ENCODE measurements around the gene GPR18. TPM values are rescaled to one million over a fixed set of nuclear protein-coding genes. Genes with fewer than 3 reads are reported as not detected.

Gene GPR18
- polyA plus RNA-seq, 1 donor (not counting 4 experiments of a cell fraction or from before 2014, with no cell fraction given), result not detected

DNA sequence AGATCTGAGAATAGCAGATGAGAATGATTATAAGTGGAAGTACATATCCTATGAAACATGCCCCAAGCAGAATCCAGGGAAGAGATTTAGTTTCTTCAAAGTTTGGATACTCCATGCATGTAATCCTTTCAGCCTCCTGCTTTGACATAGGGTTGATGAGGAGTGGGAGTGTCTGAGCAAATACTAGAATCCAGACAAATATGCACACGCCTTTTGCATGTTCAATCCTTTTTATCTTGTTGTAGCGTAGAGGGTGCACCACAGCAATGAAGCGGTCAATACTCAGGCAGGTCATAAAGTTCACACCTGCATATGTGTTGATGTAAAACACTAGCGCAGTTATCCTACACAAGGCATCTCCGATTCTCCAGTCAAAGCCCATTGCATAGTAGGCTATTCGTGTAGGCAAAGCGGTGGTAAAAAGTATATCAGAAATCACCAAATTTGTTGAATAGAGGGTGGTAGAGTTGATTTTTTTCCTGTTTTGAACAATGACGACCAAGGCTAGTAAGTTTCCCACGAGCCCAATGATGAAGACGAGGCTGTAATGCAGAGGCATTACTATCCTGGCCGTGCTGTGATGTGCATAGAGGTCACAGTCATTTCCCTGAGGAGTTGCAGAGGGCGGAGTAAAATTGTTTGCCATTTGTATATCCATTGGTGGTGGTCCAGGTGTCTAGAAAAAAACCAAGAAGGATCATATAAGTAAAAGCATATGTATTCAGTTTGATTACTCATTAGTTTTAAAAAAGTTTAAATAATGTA lies 37.5 kb upstream of the GPR18 start:
- Histone ChIP-seq H3K9me3 (ENCODE audit: control insufficient read depth, low read depth, low read length) (no peaks in the 10 kb centered on the region), H3K79me2 (ENCODE audit: control insufficient read depth, insufficient read depth, low read length) (no peaks in the 10 kb centered on the region), H2AFZ (ENCODE audit: control insufficient read depth, low read length) (no peak overlapping the region), H3K36me3 (ENCODE audit: control insufficient read depth in 2 of 2, extremely low read depth in 1 of 2, insufficient read depth in 2 of 2, low read length in 2 of 2) (no peaks in the 10 kb centered on the region), H3K27me3 (ENCODE audit: control insufficient read depth, extremely low read depth, insufficient read depth, low read length) (no peaks in the 10 kb centered on the region), H3K4me3 (ENCODE audit: control insufficient read depth in 2 of 3, extremely low read depth in 1 of 3, insufficient read depth in 2 of 3, low read depth in 1 of 3, low read length in 3 of 3) (no peak overlapping the region), H3K4me2 (ENCODE audit: control insufficient read depth, extremely low read depth, insufficient read depth, low read depth, low read length) (no peak overlapping the region), H3K4me1 (ENCODE audit: control insufficient read depth, extremely low read depth, insufficient read depth, low read length) (no peaks in the 10 kb centered on the region), H4K20me1 (ENCODE audit: control insufficient read depth, extremely low read depth, insufficient read depth, low read length) (no peaks in the 10 kb centered on the region), H3K9ac (ENCODE audit: control insufficient read depth, extremely low read depth, insufficient read depth, low read length) (no peak overlapping the region), H3K9me1 (ENCODE audit: control insufficient read depth, extremely low read depth, insufficient read depth, low read length) (no peaks in the 10 kb centered on the region), H3K27ac (ENCODE audit: control insufficient read depth, insufficient read depth, low read length) (no peak overlapping the region)
- dilution Hi-C loops (cut with MboI; ENCODE audit: extremely low pct_ligation_motif_present, low sequenced_read_pairs), result no loop called here
- no peak for TF ChIP-seq EZH2 (IDR thresholded peaks at IDR 0.05; ENCODE audit: low read length)
- TF ChIP-seq, protein P1, sequence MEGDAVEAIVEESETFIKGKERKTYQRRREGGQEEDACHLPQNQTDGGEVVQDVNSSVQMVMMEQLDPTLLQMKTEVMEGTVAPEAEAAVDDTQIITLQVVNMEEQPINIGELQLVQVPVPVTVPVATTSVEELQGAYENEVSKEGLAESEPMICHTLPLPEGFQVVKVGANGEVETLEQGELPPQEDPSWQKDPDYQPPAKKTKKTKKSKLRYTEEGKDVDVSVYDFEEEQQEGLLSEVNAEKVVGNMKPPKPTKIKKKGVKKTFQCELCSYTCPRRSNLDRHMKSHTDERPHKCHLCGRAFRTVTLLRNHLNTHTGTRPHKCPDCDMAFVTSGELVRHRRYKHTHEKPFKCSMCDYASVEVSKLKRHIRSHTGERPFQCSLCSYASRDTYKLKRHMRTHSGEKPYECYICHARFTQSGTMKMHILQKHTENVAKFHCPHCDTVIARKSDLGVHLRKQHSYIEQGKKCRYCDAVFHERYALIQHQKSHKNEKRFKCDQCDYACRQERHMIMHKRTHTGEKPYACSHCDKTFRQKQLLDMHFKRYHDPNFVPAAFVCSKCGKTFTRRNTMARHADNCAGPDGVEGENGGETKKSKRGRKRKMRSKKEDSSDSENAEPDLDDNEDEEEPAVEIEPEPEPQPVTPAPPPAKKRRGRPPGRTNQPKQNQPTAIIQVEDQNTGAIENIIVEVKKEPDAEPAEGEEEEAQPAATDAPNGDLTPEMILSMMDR (optimal IDR thresholded peaks at IDR 0.05 in 1 of 3, IDR thresholded peaks at IDR 0.05 in 1 of 3, conservative IDR thresholded peaks at IDR 0.05 in 1 of 3; ENCODE audit: extremely low read depth in 1 of 3, insufficient read depth in 2 of 3, low read length in 3 of 3), result no peak
- DNase-seq (ENCODE audit: low read depth, low spot score) (no peak), FAIRE-seq (no peak)

DNA sequence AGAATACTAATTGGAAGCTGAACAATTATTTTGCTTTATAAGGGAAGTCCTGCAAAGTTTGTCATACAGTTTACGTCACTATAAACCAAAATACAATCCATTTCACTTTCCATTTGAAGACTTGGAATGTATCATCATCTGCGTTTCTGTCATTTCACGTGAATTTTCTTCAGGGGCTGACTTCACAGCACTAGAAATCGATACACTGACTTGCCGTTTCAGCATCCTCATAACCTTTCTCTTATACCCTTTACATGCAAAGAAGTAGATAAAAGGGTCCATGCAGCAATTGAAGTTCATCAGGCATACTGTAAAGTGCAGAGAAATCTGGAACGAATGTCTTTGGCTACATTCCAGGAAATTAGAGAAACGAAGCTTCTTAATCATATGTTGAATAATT lies 36.8 kb upstream of the GPR18 start:
- dilution Hi-C loops (cut with MboI; ENCODE audit: extremely low pct_ligation_motif_present, low sequenced_read_pairs), result no loop called here
- no peaks in the 10 kb centered on the region for H3K79me2 ChIP-seq (ENCODE audit: control insufficient read depth, insufficient read depth, low read length)
- TF ChIP-seq, protein P1 (optimal IDR thresholded peaks at IDR 0.05 in 1 of 3, IDR thresholded peaks at IDR 0.05 in 1 of 3, conservative IDR thresholded peaks at IDR 0.05 in 1 of 3; ENCODE audit: extremely low read depth in 1 of 3, insufficient read depth in 2 of 3, low read length in 3 of 3), result no peak
- TF ChIP-seq EZH2 (IDR thresholded peaks at IDR 0.05; ENCODE audit: low read length), result no peak

More for the DNA sequence above, 36.8 kb upstream of the GPR18 start:
- no peak overlapping the region for H2AFZ ChIP-seq (ENCODE audit: control insufficient read depth, low read length)
- FAIRE-seq (no peak), DNase-seq (ENCODE audit: low read depth, low spot score) (no peak)
- no peak overlapping the region for H3K4me3 ChIP-seq (ENCODE audit: control insufficient read depth in 2 of 3, extremely low read depth in 1 of 3, insufficient read depth in 2 of 3, low read depth in 1 of 3, low read length in 3 of 3)
- no peaks in the 10 kb centered on the region for H3K27me3 ChIP-seq (ENCODE audit: control insufficient read depth, extremely low read depth, insufficient read depth, low read length)
- H3K36me3 ChIP-seq (ENCODE audit: control insufficient read depth in 2 of 2, extremely low read depth in 1 of 2, insufficient read depth in 2 of 2, low read length in 2 of 2), result no peaks in the 10 kb centered on the region
- no peaks in the 10 kb centered on the region for H3K4me1 ChIP-seq (ENCODE audit: control insufficient read depth, extremely low read depth, insufficient read depth, low read length)
- H4K20me1 ChIP-seq (ENCODE audit: control insufficient read depth, extremely low read depth, insufficient read depth, low read length), result no peaks in the 10 kb centered on the region
- no peak overlapping the region for H3K27ac ChIP-seq (ENCODE audit: control insufficient read depth, insufficient read depth, low read length)
- H3K9ac ChIP-seq (ENCODE audit: control insufficient read depth, extremely low read depth, insufficient read depth, low read length), result no peak overlapping the region
- no peaks in the 10 kb centered on the region for H3K9me3 ChIP-seq (ENCODE audit: control insufficient read depth, low read depth, low read length)
- no peaks in the 10 kb centered on the region for H3K9me1 ChIP-seq (ENCODE audit: control insufficient read depth, extremely low read depth, insufficient read depth, low read length)
- H3K4me2 ChIP-seq (ENCODE audit: control insufficient read depth, extremely low read depth, insufficient read depth, low read depth, low read length), result no peak overlapping the region

Data from keratinocyte (primary cell).